ENCODE measurements around the gene PDE7B. TPM values are rescaled to one million over a fixed set of nuclear protein-coding genes. Genes with fewer than 3 reads are reported as not detected.

PDE7B gene
- total and polyA plus RNA-seq, 8 donors = 1.3 to 4.7 (median 3.6) TPM

DNA sequence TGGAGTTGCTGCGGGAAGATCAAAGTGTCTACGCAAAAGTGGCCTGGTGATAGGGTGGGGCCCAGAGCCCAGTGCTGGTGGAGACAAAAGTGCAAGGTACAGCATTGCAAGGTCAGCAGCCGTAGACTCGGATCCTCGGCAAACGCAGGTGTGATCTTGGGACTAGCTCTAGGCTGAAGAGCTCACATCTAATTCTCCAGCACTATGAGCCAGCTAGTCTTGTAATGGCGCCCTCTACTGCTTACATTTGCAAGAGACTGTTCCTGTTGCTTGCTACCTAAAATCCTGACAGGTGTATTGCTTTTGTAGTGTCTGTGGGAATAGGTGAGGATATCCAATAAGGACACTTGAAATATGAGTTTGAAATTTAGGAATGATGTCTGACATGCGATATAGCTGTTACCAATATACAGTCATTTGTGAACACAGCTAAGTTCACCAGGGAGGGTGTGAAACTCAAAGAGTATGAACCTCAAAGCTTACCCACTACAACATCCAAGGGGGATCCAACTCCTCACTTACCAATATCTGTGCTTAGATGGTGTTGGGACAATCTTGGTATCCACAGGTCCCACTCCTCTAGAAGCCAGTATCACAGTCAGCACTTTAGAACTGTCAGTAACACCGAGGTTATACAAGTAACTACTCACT is 58.4 kb downstream of the PDE7B start:
- ATAC-seq (peak; percentile 85), DNase-seq (no peak)
- H3K27me3 ChIP-seq = no peaks in the 10 kb centered on the region
- TF ChIP-seq, protein P1, sequence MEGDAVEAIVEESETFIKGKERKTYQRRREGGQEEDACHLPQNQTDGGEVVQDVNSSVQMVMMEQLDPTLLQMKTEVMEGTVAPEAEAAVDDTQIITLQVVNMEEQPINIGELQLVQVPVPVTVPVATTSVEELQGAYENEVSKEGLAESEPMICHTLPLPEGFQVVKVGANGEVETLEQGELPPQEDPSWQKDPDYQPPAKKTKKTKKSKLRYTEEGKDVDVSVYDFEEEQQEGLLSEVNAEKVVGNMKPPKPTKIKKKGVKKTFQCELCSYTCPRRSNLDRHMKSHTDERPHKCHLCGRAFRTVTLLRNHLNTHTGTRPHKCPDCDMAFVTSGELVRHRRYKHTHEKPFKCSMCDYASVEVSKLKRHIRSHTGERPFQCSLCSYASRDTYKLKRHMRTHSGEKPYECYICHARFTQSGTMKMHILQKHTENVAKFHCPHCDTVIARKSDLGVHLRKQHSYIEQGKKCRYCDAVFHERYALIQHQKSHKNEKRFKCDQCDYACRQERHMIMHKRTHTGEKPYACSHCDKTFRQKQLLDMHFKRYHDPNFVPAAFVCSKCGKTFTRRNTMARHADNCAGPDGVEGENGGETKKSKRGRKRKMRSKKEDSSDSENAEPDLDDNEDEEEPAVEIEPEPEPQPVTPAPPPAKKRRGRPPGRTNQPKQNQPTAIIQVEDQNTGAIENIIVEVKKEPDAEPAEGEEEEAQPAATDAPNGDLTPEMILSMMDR (IDR thresholded peaks at IDR 0.05) = peak; percentile 22 to 36
- H3K4me3 ChIP-seq = no peak overlapping the region
- H3K36me3 ChIP-seq = no peaks in the 10 kb centered on the region
- intact Hi-C loops (cut with DNase I) = no loop called here
- no peak overlapping the region for H3K27ac ChIP-seq
- no peaks in the 10 kb centered on the region for H3K4me1 ChIP-seq
- H3K9me3 ChIP-seq = no peaks in the 10 kb centered on the region

DNA sequence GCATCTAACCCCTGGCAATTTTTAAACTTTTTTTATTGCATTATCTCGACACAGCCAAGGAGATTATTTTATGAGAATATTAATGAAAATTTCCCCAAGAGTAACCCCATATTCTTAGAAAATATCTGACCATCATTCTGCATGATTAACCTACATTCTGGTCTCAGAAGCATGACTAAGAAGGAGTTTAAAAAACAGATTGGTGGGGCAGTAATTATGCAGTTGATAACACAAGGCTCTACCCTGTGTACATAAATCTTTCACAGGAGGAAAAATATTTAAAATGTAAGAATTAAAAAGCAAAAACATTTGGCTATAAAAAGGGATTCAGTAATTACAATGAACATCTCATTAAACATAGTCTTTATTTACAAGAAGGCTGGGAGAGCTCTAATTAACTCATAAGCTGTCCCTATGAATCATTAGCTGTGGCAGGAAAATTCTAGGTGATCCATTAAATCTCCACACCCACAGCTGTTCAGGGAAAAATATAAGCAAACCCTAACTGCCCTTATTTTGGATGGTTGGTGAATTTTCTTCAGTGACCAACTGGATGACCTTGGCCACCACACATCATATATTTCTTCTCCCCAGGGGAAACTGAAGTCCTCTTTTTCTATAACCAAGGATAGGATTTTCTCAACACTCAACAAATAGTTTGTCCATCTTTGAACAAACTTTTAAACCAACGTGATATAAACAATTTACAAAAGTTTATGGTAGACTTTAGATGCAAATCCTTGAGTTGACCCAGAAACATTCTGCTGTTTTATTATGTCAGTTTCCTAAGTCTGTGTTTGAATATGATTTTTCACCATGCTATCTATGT is 59.5 kb downstream of the PDE7B start:
- TF ChIP-seq, protein P1 (IDR thresholded peaks at IDR 0.05) = no peak
- intact Hi-C loops (cut with DNase I) = no loop called here
- DNase-seq (no peak), ATAC-seq (no peak)
- Histone ChIP-seq H3K27me3 (no peaks in the 10 kb centered on the region), H3K4me3 (no peak overlapping the region), H3K9me3 (no peaks in the 10 kb centered on the region), H3K27ac (no peak overlapping the region), H3K4me1 (no peaks in the 10 kb centered on the region), H3K36me3 (no peaks in the 10 kb centered on the region)

DNA sequence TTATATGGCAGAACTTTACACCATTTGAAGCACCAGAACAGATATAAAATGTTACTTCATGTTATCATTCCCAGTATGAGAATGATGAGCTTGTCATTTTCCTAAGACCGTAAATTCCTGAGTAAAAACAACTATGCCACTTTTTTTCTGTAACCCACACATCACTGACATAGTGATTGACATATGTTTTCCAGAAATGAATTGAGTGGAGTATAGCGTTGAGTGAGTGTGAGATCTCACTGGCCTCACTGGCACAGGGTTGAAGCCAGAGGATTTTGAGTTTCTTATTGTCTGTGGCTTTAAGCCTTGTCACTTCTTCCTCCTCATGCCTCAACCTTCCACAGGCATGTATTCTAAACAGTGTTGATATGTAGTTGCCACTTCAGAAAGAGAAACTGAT is 62.3 kb downstream of the PDE7B start:
- intact Hi-C loops (cut with DNase I) = no loop called here
- no peak for ATAC-seq

DNA sequence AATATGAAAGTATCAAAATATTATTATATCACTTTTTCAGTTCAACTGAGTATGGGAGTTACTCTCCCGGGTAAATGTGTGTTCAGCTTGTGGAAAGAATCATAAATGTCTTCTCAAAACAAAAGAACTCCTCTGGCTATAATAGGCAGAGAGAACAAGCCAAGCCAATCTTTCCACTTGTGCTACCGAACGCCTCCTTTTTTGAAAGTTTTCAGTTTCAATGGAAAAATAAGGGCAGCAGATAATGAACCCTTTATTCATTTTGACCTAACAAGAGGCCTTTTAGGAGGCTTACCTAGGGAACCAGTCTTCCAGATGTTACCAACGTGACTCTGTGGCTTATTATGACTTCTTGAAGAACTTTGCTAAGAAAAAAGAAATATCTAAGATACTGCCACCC is 67.5 kb downstream of the PDE7B start:
- Histone ChIP-seq H3K27ac (no peak overlapping the region), H3K36me3 (no peaks in the 10 kb centered on the region), H3K27me3 (no peaks in the 10 kb centered on the region), H3K4me1 (peaks cover 0 to 2% of the 10 kb centered on the region in 2 donors), H3K9me3 (no peaks in the 10 kb centered on the region), H3K4me3 (no peak overlapping the region)
- ATAC-seq = no peak
- TF ChIP-seq, protein P1 (IDR thresholded peaks at IDR 0.05) = no peak
- no peak for DNase-seq
- intact Hi-C loops (cut with DNase I) = no loop called here

More for the DNA sequence above, 62.3 kb downstream of the PDE7B start:
- Histone ChIP-seq H3K4me1 (no peaks in the 10 kb centered on the region), H3K27me3 (no peaks in the 10 kb centered on the region), H3K27ac (no peak overlapping the region), H3K9me3 (no peaks in the 10 kb centered on the region), H3K36me3 (no peaks in the 10 kb centered on the region), H3K4me3 (no peak overlapping the region)
- no peak for DNase-seq
- TF ChIP-seq, protein P1 (IDR thresholded peaks at IDR 0.05) = no peak

DNA sequence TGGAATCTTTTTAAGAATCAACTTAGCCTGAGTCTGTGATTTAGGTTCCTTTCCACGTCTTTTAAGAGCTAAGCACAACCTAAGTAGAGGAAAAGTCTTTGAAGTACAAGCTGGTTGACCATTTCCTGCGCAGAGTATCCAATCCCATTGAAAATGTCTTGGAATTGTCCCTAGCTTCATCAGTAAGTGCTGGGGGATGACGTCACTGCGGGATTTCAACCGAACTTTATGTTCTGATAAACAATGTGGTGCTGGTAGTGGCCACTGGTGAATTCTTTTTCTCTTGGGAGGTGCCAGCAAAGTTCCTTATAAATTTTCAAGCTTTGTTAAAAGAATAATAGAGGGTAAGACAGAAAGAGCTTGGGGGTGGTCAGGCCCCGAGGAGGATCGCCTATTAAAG is 69.2 kb downstream of the PDE7B start:
- Histone ChIP-seq H3K4me3 (no peak overlapping the region), H3K27ac (peak overlapping the region in 1 of 2 donors; percentile 19), H3K4me1 (peaks cover 0 to 2% of the 10 kb centered on the region in 2 donors), H3K9me3 (no peaks in the 10 kb centered on the region), H3K36me3 (no peaks in the 10 kb centered on the region), H3K27me3 (no peaks in the 10 kb centered on the region)
- TF ChIP-seq, protein P1 (IDR thresholded peaks at IDR 0.05) = no peak
- intact Hi-C loops (cut with DNase I) = no loop called here
- ATAC-seq (no peak), DNase-seq (no peak)
